HL-60 (cell line): Measurements from ENCODE around the gene TXNIP.

ENCODE experiments used
- CTCF ChIP-seq: IDR thresholded peaks from one replicate; pipeline ENCODE4 v1.5.1; 2011; ENCODE audit warnings: low read length, control low read depth, inconsistent platforms; ENCODE audit not compliant: insufficient read depth
- POLR2AphosphoS5 ChIP-seq: IDR thresholded peaks from 2 replicates; pipeline ENCODE4 v1.6.1; 2012; ENCODE audit warnings: low read depth
- TF ChIP-seq, protein P1 (sequence below): IDR thresholded peaks from 2 replicates; pipeline ENCODE4 v1.6.1; 2012; ENCODE audit warnings: low read depth; ENCODE audit not compliant: insufficient replicate concordance

- TF ChIP-seq CTCF, result no peak
- no peak for TF ChIP-seq POLR2AphosphoS5
- TF ChIP-seq, protein P1, sequence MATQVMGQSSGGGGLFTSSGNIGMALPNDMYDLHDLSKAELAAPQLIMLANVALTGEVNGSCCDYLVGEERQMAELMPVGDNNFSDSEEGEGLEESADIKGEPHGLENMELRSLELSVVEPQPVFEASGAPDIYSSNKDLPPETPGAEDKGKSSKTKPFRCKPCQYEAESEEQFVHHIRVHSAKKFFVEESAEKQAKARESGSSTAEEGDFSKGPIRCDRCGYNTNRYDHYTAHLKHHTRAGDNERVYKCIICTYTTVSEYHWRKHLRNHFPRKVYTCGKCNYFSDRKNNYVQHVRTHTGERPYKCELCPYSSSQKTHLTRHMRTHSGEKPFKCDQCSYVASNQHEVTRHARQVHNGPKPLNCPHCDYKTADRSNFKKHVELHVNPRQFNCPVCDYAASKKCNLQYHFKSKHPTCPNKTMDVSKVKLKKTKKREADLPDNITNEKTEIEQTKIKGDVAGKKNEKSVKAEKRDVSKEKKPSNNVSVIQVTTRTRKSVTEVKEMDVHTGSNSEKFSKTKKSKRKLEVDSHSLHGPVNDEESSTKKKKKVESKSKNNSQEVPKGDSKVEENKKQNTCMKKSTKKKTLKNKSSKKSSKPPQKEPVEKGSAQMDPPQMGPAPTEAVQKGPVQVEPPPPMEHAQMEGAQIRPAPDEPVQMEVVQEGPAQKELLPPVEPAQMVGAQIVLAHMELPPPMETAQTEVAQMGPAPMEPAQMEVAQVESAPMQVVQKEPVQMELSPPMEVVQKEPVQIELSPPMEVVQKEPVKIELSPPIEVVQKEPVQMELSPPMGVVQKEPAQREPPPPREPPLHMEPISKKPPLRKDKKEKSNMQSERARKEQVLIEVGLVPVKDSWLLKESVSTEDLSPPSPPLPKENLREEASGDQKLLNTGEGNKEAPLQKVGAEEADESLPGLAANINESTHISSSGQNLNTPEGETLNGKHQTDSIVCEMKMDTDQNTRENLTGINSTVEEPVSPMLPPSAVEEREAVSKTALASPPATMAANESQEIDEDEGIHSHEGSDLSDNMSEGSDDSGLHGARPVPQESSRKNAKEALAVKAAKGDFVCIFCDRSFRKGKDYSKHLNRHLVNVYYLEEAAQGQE, result no peak
These were observed 788 bp upstream of the TXNIP start for GRCh38 chr1:145997016-145997717.
